IPS-15b (cell line): ENCODE measurements around the gene TFEC.

Source experiments
- H3K27me3 ChIP-seq: one replicate; pipeline ENCODE4 v1.6.1; 2013; ENCODE audit warnings: low read length; ENCODE audit not compliant: control insufficient read depth, insufficient read depth
- H3K36me3 ChIP-seq: one replicate; pipeline ENCODE4 v1.6.1; 2013; ENCODE audit warnings: low read length; ENCODE audit not compliant: control insufficient read depth, insufficient read depth
- H3K4me1 ChIP-seq: one replicate; pipeline ENCODE4 v1.6.1; 2013; ENCODE audit warnings: mild to moderate bottlenecking, low read length; ENCODE audit not compliant: control insufficient read depth, insufficient read depth
- H3K4me3 ChIP-seq: one replicate; pipeline ENCODE4 v1.5.1; 2013; ENCODE audit warnings: low read depth, low read length
- H3K9ac ChIP-seq: one replicate; pipeline ENCODE4 v1.6.1; 2013; ENCODE audit warnings: low read depth, mild to moderate bottlenecking, low read length
- H3K9me3 ChIP-seq: one replicate; pipeline ENCODE4 v1.6.1; 2013; ENCODE audit warnings: mild to moderate bottlenecking, low read length; ENCODE audit not compliant: control insufficient read depth, insufficient read depth

The TFEC gene

DNA sequence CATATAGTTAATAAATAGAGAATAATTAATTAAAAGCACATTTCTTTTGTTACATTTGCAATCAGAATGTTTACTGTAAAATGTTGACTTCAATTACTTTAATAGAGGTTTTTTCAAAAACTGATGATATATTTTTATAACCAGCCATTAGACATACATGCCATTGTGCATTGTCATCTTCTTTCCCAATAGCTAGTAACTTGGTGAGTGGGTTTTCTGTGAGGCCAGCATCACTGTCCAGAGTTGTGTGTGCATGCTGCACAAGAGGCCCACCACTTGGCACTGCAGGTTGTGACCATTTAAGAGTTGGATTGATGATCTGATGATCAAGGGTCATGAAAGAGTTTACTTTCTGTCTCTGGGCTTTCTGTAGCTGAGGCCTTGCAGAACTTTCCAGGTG is 46.5 kb downstream of the TFEC start:
- no peaks in the 10 kb centered on the region for H3K36me3 ChIP-seq
- no peaks in the 10 kb centered on the region for H3K4me1 ChIP-seq
- no peaks in the 10 kb centered on the region for H3K27me3 ChIP-seq
- H3K9ac ChIP-seq = no peak overlapping the region
- no peaks in the 10 kb centered on the region for H3K9me3 ChIP-seq
- no peak overlapping the region for H3K4me3 ChIP-seq

DNA sequence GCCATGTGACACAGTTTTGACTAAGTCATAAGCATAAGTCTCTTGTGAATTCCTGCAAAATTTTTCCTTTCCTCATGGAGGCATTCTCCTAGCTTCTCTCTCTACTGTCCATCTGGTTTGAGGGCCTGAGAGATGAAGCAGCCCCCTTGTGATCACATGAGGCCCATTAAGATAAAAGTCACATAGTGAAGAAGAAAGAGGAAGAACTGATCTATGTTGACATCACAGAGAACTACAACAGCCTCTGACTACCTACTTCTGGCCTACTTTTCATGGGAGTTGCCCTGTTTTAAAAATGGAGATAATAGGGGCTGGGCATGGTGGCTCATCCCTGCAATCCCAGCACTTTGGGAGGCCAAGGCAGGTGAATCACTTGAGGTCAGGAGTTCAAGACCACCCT is 50.4 kb downstream of the TFEC start:
- no peak overlapping the region for H3K4me3 ChIP-seq
- H3K4me1 ChIP-seq = no peaks in the 10 kb centered on the region
- H3K27me3 ChIP-seq = no peaks in the 10 kb centered on the region
- no peaks in the 10 kb centered on the region for H3K9me3 ChIP-seq
- H3K36me3 ChIP-seq = no peaks in the 10 kb centered on the region
- no peak overlapping the region for H3K9ac ChIP-seq

DNA sequence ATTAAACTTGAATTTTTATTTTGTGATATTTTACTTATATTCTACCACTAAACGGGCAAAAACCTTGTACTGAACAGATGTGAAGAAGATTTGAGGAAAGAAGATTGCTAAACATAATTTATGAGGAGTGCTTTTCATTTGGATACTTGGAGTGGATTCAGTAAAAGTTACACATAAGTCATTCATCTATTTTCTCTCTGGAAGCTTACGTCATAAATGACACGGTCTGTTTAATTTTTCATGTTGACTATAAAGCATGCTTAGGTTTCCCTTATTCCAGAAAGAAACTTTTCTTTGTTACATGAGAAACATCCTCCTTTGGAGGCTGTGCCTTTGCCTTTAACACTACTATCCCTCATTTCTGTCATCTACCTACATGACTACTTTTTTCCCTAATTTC is 53.9 kb downstream of the TFEC start:
- H3K4me3 ChIP-seq = no peak overlapping the region
- H3K27me3 ChIP-seq = no peaks in the 10 kb centered on the region
- no peaks in the 10 kb centered on the region for H3K36me3 ChIP-seq
- no peak overlapping the region for H3K9ac ChIP-seq
- no peaks in the 10 kb centered on the region for H3K4me1 ChIP-seq
- no peaks in the 10 kb centered on the region for H3K9me3 ChIP-seq

- no peaks in the 10 kb centered on the region for H3K9me3 ChIP-seq
- no peak overlapping the region for H3K4me3 ChIP-seq
- no peak overlapping the region for H3K9ac ChIP-seq
- H3K36me3 ChIP-seq = no peaks in the 10 kb centered on the region
- no peaks in the 10 kb centered on the region for H3K27me3 ChIP-seq
- no peaks in the 10 kb centered on the region for H3K4me1 ChIP-seq
Observed at GRCh38 chr7:115975766-115976165, 54.8 kb downstream of the TFEC start.

GRCh38 chr7:115973406-115973805 is 57.2 kb downstream of the TFEC start:
- H3K36me3 ChIP-seq = no peaks in the 10 kb centered on the region
- H3K9ac ChIP-seq = no peak overlapping the region
- no peaks in the 10 kb centered on the region for H3K4me1 ChIP-seq
- H3K4me3 ChIP-seq = no peak overlapping the region
- H3K9me3 ChIP-seq = no peaks in the 10 kb centered on the region
- H3K27me3 ChIP-seq = no peaks in the 10 kb centered on the region

DNA sequence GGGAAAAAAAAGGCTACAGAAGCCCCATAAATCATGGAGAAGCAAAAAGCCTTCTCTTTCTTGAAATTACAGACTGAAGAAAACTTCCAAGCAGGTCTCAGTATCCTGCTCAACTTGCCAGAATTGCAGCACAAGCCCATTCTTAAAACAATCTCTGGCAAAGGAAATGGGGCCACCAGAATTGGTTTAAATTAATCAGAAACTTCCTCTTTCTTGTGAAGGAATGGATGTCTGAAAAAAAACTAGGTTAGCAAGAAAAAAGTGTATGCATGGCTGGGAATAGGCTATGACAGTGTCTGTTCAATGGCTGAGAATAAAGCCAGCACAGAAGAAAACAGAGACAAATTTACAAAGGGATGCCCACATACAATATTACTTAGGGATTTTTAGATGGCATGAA is 59.1 kb downstream of the TFEC start:
- Histone ChIP-seq H3K4me1 (no peaks in the 10 kb centered on the region), H3K9me3 (no peaks in the 10 kb centered on the region), H3K9ac (no peak overlapping the region), H3K4me3 (no peak overlapping the region), H3K27me3 (no peaks in the 10 kb centered on the region), H3K36me3 (no peaks in the 10 kb centered on the region)

DNA sequence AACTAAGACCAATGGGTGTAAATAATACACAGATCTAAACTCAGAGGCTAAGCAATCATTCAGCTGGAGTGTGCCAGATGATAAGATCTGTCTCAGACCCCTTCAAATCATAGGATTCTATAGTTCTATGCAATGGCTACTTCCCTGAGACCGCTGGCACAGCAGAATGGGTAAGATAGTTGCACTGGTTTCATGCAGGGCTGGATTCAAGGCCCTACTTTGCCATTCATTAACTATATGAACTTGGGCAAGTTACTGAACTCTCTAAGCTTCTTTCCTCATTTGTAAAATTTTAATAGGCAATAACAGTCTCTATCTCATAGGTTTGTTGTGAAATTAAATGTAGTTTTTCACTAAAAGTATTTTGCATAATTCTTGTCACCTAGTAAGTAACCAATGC is 62.0 kb downstream of the TFEC start:
- H3K9ac ChIP-seq = no peak overlapping the region
- H3K4me3 ChIP-seq = no peak overlapping the region
- no peaks in the 10 kb centered on the region for H3K36me3 ChIP-seq

DNA sequence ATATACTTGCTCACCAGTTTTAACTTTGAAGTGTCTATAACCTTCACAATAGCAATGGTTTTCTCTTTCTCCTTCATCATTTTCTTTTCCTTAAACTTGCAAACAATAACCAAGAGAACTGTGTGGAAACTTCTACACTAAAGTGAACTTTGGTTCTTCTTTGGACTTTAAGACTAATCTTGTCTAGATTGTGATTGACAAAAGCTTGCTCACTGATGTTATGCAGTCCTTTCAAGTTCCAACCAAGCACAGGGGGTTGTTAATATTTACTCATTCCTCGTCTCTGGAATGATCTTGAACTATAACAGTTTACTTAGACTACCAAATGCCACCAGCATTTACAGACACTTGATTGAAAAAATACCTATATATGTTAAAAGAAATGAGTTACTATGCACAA is 62.4 kb downstream of the TFEC start:
- H3K27me3 ChIP-seq = no peaks in the 10 kb centered on the region

More for the DNA sequence above, 62.0 kb downstream of the TFEC start:
- Histone ChIP-seq H3K9me3 (no peaks in the 10 kb centered on the region), H3K27me3 (no peaks in the 10 kb centered on the region), H3K4me1 (no peaks in the 10 kb centered on the region)

GRCh38 chr7:115965796-115966475 is 64.6 kb downstream of the TFEC start:
- H3K9me3 ChIP-seq = no peaks in the 10 kb centered on the region
- H3K36me3 ChIP-seq = no peaks in the 10 kb centered on the region
- H3K27me3 ChIP-seq = no peaks in the 10 kb centered on the region
- H3K4me1 ChIP-seq = no peaks in the 10 kb centered on the region
- no peak overlapping the region for H3K4me3 ChIP-seq
- no peak overlapping the region for H3K9ac ChIP-seq

More for the DNA sequence above, 62.4 kb downstream of the TFEC start:
- no peak overlapping the region for H3K9ac ChIP-seq
- no peaks in the 10 kb centered on the region for H3K9me3 ChIP-seq
- no peaks in the 10 kb centered on the region for H3K4me1 ChIP-seq
- H3K4me3 ChIP-seq = no peak overlapping the region
- no peaks in the 10 kb centered on the region for H3K36me3 ChIP-seq

DNA sequence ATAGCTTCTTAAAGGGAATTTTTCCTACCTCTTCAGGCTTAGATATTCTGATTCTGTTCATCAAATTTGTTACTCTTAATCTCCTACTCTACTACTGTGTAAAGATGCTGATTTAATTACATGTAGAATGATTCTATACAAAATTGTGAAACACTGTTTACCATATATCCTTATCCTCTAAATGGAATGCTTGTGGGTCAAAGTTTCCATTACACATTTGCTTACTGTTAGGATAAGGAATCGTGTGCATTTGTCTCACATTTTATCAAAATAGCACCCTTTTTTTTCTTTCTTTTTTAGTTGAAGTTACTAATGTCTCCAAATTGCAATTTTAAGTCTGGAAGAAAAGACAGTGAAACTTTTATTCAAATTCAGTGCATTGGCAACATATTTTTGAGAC is 65.3 kb downstream of the TFEC start:
- no peak overlapping the region for H3K4me3 ChIP-seq
- H3K36me3 ChIP-seq = no peaks in the 10 kb centered on the region
- no peaks in the 10 kb centered on the region for H3K27me3 ChIP-seq
- no peak overlapping the region for H3K9ac ChIP-seq
- H3K9me3 ChIP-seq = no peaks in the 10 kb centered on the region
- H3K4me1 ChIP-seq = no peaks in the 10 kb centered on the region

DNA sequence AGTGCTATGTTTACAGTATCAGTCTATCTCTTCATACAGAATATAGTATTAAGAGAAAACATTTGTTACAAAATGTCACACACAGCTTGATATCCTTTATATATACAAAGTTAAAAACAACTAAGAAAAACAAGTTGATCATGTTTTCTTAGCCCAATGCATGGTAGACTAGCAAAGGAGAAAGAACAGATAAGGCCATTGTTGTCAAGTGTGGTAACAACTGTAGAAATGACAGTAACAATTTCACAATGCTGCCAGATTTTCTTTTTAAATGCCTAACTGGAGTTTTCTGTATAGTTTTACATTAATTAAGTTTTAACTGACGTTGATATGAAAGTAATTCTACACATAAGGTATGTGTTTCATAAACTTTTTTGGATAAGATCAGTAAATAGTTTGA is 65.8 kb downstream of the TFEC start:
- no peaks in the 10 kb centered on the region for H3K27me3 ChIP-seq
- no peaks in the 10 kb centered on the region for H3K36me3 ChIP-seq
- no peak overlapping the region for H3K4me3 ChIP-seq
- H3K9me3 ChIP-seq = no peaks in the 10 kb centered on the region
- no peak overlapping the region for H3K9ac ChIP-seq
- H3K4me1 ChIP-seq = no peaks in the 10 kb centered on the region

DNA sequence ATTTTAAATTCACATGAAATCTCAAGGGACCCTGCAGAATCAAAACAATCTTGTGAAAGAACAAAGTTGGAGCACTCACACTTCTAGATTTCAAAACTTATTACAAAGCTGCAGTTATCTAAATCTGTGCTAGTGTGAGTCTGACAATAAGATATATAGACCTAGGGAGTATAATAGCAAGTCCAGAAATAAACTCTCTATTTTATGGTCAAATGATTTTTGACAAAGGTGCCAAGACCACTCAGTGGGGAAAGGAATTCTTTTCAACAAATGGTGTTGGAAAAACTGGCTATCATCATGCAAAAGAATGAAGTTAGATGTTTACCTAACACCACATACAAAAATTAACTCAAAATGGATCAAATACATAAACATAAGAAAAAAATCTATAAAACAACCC is 68.2 kb downstream of the TFEC start:
- Histone ChIP-seq H3K4me1 (no peaks in the 10 kb centered on the region), H3K9me3 (no peaks in the 10 kb centered on the region), H3K9ac (no peak overlapping the region), H3K4me3 (no peak overlapping the region), H3K36me3 (no peaks in the 10 kb centered on the region), H3K27me3 (no peaks in the 10 kb centered on the region)
